ENCODE data around the gene GTF3C4. TPM values are rescaled to one million over a fixed set of nuclear protein-coding genes. Genes with fewer than 3 reads are reported as not detected.
A peak's percentile ranks its signal among the peaks of the same experiment; 100 is the strongest.

GTF3C4 gene
- total and polyA plus RNA-seq, 4 donors, result 3.1 to 18.7 (median 10.8) TPM

GRCh38 chr9:132662152-132662945, 7.9 kb upstream of the GTF3C4 start:
- no peak for ATAC-seq (ENCODE audit: insufficient read depth, low FRiP score)
- no peak for DNase-seq

GRCh38 chr9:132663117-132663516, 7.1 kb upstream of the GTF3C4 start:
- WGBS, 2 donors, result 79 to 93% methylated on average over 10 to 11 of the region's 11 CpGs
- no peak for ATAC-seq (ENCODE audit: insufficient read depth, low FRiP score)
- Histone ChIP-seq H3K9ac (ENCODE audit: insufficient read depth in 1 of 2, low read length in 2 of 2) (no peak overlapping the region), H3K9me3 (ENCODE audit: control insufficient read depth in 4 of 4, insufficient read depth in 3 of 4, low read length in 3 of 4) (no peaks in the 10 kb centered on the region), H3K4me3 (no peak overlapping the region), H3K36me3 (ENCODE audit: control insufficient read depth in 4 of 4, insufficient read depth in 4 of 4, low read length in 4 of 4) (peaks cover 17 to 32% (median 26%) of the 10 kb centered on the region in 4 donors), H3K4me1 (ENCODE audit: control insufficient read depth in 5 of 5, insufficient read depth in 5 of 5, low read length in 5 of 5) (peaks cover 0 to 1% (median 0%) of the 10 kb centered on the region in 5 donors), H3K27me3 (ENCODE audit: control insufficient read depth in 3 of 3, insufficient read depth in 3 of 3, low read length in 2 of 3) (no peaks in the 10 kb centered on the region), H3K27ac (ENCODE audit: low read depth in 1 of 2, low read length in 1 of 2) (no peak overlapping the region)
- DNase-seq, result no peak
- no peak for TF ChIP-seq CTCF (IDR thresholded peaks at IDR 0.05; ENCODE audit: control extremely low read depth, extremely low read depth)

More at GRCh38 chr9:132662152-132662945, 7.9 kb upstream of the GTF3C4 start:
- no peak overlapping the region for H3K9ac ChIP-seq (ENCODE audit: insufficient read depth in 1 of 2, low read length in 2 of 2)
- H3K4me1 ChIP-seq (ENCODE audit: control insufficient read depth in 5 of 5, insufficient read depth in 5 of 5, low read length in 5 of 5), result peaks cover 0 to 1% (median 0%) of the 10 kb centered on the region in 5 donors
- H3K27me3 ChIP-seq (ENCODE audit: control insufficient read depth in 3 of 3, insufficient read depth in 3 of 3, low read length in 2 of 3), result no peaks in the 10 kb centered on the region
- TF ChIP-seq CTCF (IDR thresholded peaks at IDR 0.05; ENCODE audit: control extremely low read depth, extremely low read depth), result no peak
- 70 to 91% methylated on average over 12 of the region's 12 CpGs for WGBS, 2 donors
- H3K27ac ChIP-seq (ENCODE audit: low read depth in 1 of 2, low read length in 1 of 2), result peak overlapping the region in 1 of 2 donors; percentile 41
- no peaks in the 10 kb centered on the region for H3K9me3 ChIP-seq (ENCODE audit: control insufficient read depth in 4 of 4, insufficient read depth in 3 of 4, low read length in 3 of 4)
- no peak overlapping the region for H3K4me3 ChIP-seq
- H3K36me3 ChIP-seq (ENCODE audit: control insufficient read depth in 4 of 4, insufficient read depth in 4 of 4, low read length in 4 of 4), result peaks cover 21 to 37% (median 28%) of the 10 kb centered on the region in 4 donors

DNA sequence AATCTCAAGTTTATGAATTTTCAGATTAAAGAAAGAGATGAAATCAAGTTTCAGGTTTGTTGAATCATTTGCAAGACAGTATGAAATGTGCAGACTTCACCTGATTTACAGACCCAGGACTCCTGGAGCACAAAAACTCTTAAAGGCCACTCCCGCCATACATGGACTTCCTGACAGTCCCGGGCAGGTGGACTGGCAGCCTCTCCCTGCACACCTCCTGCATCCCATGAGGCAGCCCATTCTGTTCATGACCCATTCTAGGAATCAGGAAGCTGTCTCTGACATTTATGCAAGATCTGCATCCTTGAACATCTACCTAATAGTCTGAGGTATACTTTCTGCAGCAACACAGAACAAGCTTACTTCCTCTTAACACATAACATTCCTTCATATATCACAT, 6.4 kb upstream of the GTF3C4 start:
- Histone ChIP-seq H3K27ac (ENCODE audit: low read depth in 1 of 2, low read length in 1 of 2) (no peak overlapping the region), H3K27me3 (ENCODE audit: control insufficient read depth in 3 of 3, insufficient read depth in 3 of 3, low read length in 2 of 3) (no peaks in the 10 kb centered on the region), H3K4me1 (ENCODE audit: control insufficient read depth in 5 of 5, insufficient read depth in 5 of 5, low read length in 5 of 5) (peaks cover 0 to 1% (median 0%) of the 10 kb centered on the region in 5 donors), H3K36me3 (ENCODE audit: control insufficient read depth in 4 of 4, insufficient read depth in 4 of 4, low read length in 4 of 4) (peaks cover 13 to 26% (median 20%) of the 10 kb centered on the region in 4 donors), H3K9ac (ENCODE audit: insufficient read depth in 1 of 2, low read length in 2 of 2) (no peak overlapping the region), H3K9me3 (ENCODE audit: control insufficient read depth in 4 of 4, insufficient read depth in 3 of 4, low read length in 3 of 4) (no peaks in the 10 kb centered on the region), H3K4me3 (no peak overlapping the region)
- no peak for TF ChIP-seq CTCF (IDR thresholded peaks at IDR 0.05; ENCODE audit: control extremely low read depth, extremely low read depth)
- WGBS, 2 donors, result 84 to 88% methylated on average over 2 of the region's 2 CpGs
- DNase-seq (no peak), ATAC-seq (ENCODE audit: insufficient read depth, low FRiP score) (no peak)
